ENCODE measurements around the gene MYL5.

The MYL5 gene

GRCh38 chr4:714087-714486 lies 39.7 kb downstream of the MYL5 start:
- TF ChIP-seq MYC (IDR thresholded peaks at IDR 0.05; ENCODE audit: low read depth, low read length) (no peak), CTCF (IDR thresholded peaks at IDR 0.05; ENCODE audit: low read depth, low read length) (no peak), POLR2A (IDR thresholded peaks at IDR 0.05; ENCODE audit: extremely low read depth, insufficient read length) (no peak)
- TF ChIP-seq, protein P1, sequence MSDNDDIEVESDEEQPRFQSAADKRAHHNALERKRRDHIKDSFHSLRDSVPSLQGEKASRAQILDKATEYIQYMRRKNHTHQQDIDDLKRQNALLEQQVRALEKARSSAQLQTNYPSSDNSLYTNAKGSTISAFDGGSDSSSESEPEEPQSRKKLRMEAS (IDR thresholded peaks at IDR 0.05; ENCODE audit: low read depth, low read length), result no peak
- no peak overlapping the region for H3K4me3 ChIP-seq (ENCODE audit: low read depth, low read length)
- DNase-seq (ENCODE audit: low read depth), result no peak

- H3K4me3 ChIP-seq (ENCODE audit: low read depth, low read length), result no peak overlapping the region
- DNase-seq (ENCODE audit: low read depth), result no peak
- TF ChIP-seq MYC (IDR thresholded peaks at IDR 0.05; ENCODE audit: low read depth, low read length) (no peak), CTCF (IDR thresholded peaks at IDR 0.05; ENCODE audit: low read depth, low read length) (no peak)
Observed at GRCh38 chr4:717601-718320, 43.4 kb downstream of the MYL5 start.

DNA sequence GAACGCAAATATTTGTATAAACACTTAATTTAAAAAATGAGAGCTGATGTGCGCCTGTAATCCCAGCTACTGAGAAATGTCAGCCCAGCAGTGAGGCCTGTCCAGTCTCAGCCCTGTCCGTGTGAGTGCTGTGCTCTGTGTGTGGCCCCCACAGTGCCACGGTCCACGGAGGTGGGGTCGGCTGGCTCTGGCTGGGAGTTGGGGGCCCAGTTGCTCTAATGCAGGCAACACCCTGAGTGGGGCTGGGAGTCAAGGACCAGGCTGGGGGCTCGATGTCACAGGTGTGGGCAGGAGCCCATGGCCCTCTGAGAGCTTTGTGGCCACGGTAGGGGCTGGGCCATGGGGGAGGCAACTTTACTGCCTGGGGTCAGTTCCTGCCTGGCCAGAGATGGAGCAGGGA lies 44.1 kb downstream of the MYL5 start:
- TF ChIP-seq, protein P1 (IDR thresholded peaks at IDR 0.05; ENCODE audit: low read depth, low read length), result no peak
- no peak for TF ChIP-seq POLR2A (IDR thresholded peaks at IDR 0.05; ENCODE audit: extremely low read depth, insufficient read length)
- TF ChIP-seq MYC (IDR thresholded peaks at IDR 0.05; ENCODE audit: low read depth, low read length), result no peak
- no peak for TF ChIP-seq CTCF (IDR thresholded peaks at IDR 0.05; ENCODE audit: low read depth, low read length)
- H3K4me3 ChIP-seq (ENCODE audit: low read depth, low read length), result no peak overlapping the region
- DNase-seq (ENCODE audit: low read depth), result no peak

DNA sequence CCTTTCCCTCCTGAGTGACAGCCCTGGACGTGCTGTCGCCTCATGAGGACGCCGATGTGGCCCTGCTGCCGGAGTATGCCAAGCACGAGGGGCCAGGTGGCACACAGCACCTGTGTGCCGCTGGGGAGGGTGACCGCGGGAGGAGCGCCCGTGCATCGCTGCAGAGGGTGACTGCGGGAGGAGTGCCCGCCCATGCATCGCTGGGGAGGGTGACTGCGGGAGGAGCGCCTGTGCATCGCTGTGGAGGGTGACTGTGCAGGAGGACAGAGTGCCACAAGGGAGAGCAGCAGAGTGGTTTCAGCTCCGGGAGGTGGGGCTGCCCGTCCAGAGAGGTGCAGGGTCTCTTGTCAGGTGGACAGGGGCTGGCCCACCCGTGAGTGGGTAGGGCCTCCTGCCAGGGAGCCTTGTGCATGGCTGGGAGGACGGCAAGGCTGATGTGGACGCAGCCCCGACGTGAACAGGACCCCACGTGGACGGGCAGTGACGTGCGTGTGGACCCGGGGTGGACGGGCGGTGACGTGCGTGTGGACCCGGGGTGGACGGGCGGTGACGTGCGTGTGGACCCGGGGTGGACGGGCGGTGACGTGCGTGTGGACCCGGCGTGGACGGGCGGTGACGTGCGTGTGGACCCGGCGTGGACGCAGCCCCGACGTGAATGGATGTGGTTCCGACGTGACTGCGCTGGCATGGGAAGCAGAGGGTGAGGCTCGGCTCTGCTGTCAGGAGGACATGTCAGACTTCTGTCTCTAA lies 45.9 kb downstream of the MYL5 start:
- TF ChIP-seq, protein P1 (IDR thresholded peaks at IDR 0.05; ENCODE audit: low read depth, low read length), result no peak
- no peak for TF ChIP-seq CTCF (IDR thresholded peaks at IDR 0.05; ENCODE audit: low read depth, low read length)
- no peak for TF ChIP-seq MYC (IDR thresholded peaks at IDR 0.05; ENCODE audit: low read depth, low read length)
- no peak for TF ChIP-seq POLR2A (IDR thresholded peaks at IDR 0.05; ENCODE audit: extremely low read depth, insufficient read length)
- no peak for DNase-seq (ENCODE audit: low read depth)
- H3K4me3 ChIP-seq (ENCODE audit: low read depth, low read length), result no peak overlapping the region

- DNase-seq (ENCODE audit: low read depth), result no peak
- H3K4me3 ChIP-seq (ENCODE audit: low read depth, low read length), result no peak overlapping the region
- TF ChIP-seq CTCF (IDR thresholded peaks at IDR 0.05; ENCODE audit: low read depth, low read length), result no peak
- TF ChIP-seq, protein P1 (IDR thresholded peaks at IDR 0.05; ENCODE audit: low read depth, low read length), result no peak
Observed at GRCh38 chr4:721261-722168, 47.2 kb downstream of the MYL5 start.
